Measurements from ENCODE around the gene ZNF628. TPM values are rescaled to one million over a fixed set of nuclear protein-coding genes. Genes with fewer than 3 reads are reported as not detected.

The ZNF628 gene
- total and polyA plus RNA-seq, 3 experiments from 2014 or later: 0.36 to 8.7 (median 8.3) TPM

DNA sequence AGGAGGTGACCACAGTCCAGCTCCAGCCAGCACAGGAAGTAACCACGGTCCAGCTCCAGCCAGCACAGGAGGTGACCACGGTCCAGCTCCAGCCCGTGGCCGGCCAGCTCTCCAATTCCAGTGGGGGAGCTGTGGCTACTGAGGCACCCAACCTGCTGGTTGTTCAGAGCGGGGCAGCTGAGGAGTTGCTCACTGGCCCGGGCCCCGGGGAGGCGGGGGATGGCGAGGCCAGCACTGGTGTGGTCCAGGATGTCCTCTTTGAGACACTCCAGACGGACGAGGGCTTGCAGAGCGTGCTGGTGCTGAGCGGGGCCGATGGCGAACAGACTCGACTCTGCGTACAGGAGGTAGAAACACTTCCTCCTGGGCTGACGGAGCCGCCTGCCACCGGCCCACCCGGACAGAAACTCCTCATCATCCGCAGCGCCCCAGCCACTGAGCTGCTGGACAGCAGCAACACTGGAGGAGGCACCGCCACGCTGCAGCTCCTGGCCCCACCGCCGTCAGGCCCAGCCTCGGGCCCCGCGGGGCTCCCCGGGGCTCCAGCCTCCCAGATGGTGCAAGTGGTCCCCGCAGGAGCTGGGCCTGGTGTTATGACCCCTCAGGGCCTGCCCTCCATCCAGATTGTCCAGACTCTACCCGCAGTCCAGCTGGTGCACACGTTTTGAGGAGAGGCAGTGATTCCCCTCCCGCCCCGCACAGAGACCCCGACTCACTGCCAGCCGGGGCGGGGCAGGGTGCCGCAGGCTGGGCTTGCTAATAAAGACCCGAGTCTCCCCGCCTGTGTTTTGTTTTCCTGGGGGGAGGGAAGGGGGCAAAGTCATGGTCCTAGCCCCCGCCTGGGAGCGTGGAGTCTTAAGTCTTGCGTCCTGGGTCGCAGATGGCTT, 7.5 kb downstream of the ZNF628 start:
- CTCF ChIA-PET: interaction anchor here (0.8 to 6.4 kb wide), 4 partner anchors 8 to 343 kb away, joined by 3 to 34 read pairs (median 7); partner anchors contain the start of gene ZNF628
- Histone ChIP-seq H3K36me3 (ENCODE audit: insufficient read depth, low read length) (no peaks in the 10 kb centered on the region), H3K27ac (ENCODE audit: low read depth, low read length) (no peak overlapping the region), H3K4me3 (ENCODE audit: low read length) (peak overlapping the region; percentile 64), H3K9me3 (ENCODE audit: low read length) (no peaks in the 10 kb centered on the region), H3K4me1 (ENCODE audit: insufficient read depth, low read length) (peaks cover 10% of the 10 kb centered on the region), H3K27me3 (ENCODE audit: insufficient read depth, low read length, poor library complexity, severe bottlenecking) (no peaks in the 10 kb centered on the region)
- peaks cover 0 to 16% (median 0%) of the 10 kb centered on the region in 3 donors for H3K36me3 Mint-ChIP-seq
- no peak for DNase-seq
- H3K4me1 Mint-ChIP-seq: peaks cover 12 to 40% (median 12%) of the 10 kb centered on the region in 3 donors
- peak overlapping the region in 3 of 8 donors; percentile 14 to 63 (median 37) for H3K27ac Mint-ChIP-seq
- H3K4me3 Mint-ChIP-seq: peak overlapping the region; percentile 3 to 88 (median 58)
- POLR2A ChIA-PET: interaction anchor here (0.5 to 1.9 kb wide), 3 partner anchors 8 to 150 kb away, joined by 3 to 14 read pairs (median 6); partner anchors contain the start of genes UBE2S and ZNF628
- no peaks in the 10 kb centered on the region for H3K9me3 Mint-ChIP-seq
- no peaks in the 10 kb centered on the region for H3K27me3 Mint-ChIP-seq

DNA sequence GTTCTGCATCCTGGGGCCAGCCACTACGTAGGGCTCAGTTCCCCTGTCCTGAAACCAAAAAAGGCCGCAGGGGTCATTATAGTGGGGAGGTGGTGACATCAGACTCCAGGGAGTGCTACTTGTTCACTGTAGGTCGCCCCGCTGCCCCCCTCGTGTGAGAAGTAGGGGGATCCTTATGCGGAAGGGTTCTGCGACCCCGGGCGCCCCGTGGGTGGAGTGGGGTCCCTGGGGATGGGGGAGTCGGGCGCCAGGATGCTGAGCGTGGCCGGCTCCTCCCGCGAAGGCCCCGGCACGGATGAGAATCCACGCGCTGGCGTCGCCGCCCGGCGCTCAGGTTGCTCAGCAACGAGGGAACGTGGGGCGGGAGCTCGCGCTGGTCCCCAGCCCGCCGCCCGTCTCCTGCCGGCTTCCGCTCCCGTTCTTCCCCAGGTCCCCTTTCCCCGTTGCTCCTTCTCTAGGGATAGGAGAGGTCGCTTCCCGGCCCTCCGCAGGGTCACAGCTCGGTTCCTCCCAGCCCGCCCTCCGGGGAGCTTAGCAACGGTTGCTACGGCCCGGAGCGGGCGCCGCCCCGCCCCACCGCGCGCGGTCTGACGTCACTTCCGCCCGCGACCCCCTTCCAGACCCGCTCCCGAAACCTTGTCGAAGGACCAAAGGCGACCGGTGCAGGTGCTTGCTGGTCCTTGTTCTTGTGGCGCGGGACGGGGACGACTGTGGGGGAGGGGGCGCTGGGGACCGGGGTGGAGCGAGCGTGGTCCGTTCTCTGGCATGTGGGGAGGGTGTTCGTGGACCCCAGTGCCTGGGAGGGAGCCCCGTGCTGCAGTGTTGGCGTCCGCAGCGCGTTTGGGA, 8.4 kb downstream of the ZNF628 start, which contains the start of gene NAT14:
Gene NAT14, plus strand, starts transcription at position 596 of the 846 bp plus-strand sequence. CDS start 521 bp downstream, outside the sequence.
- peak; percentile 49 to 82 (median 70) for DNase-seq
- no peaks in the 10 kb centered on the region for H3K27me3 Mint-ChIP-seq
- Histone ChIP-seq H3K27ac (ENCODE audit: low read depth, low read length) (peak within 1 kb of the TSS; percentile 61), H3K4me3 (ENCODE audit: low read length) (peak within 1 kb of the TSS; percentile 64), H3K9me3 (ENCODE audit: low read length) (no peaks in the 10 kb centered on the region), H3K27me3 (ENCODE audit: insufficient read depth, low read length, poor library complexity, severe bottlenecking) (no peaks in the 10 kb centered on the region), H3K36me3 (ENCODE audit: insufficient read depth, low read length) (no peaks in the 10 kb centered on the region), H3K4me1 (ENCODE audit: insufficient read depth, low read length) (peaks cover 10% of the 10 kb centered on the region)
- no peaks in the 10 kb centered on the region for H3K9me3 Mint-ChIP-seq
- ChIA-PET CTCF (interaction anchor here (0.8 to 6.4 kb wide), 4 partner anchors 9 to 343 kb away, joined by 3 to 34 read pairs (median 7); partner anchors contain the start of gene ZNF628), POLR2A (interaction anchor here (0.6 to 1.9 kb wide), 5 partner anchors 8 to 226 kb away, joined by 3 to 14 read pairs (median 6); partner anchors contain the start of genes ISOC2, PPP6R1, UBE2S and ZNF628)
- H3K36me3 Mint-ChIP-seq: peaks cover 0 to 13% (median 0%) of the 10 kb centered on the region in 3 donors
- peak within 1 kb of the TSS; percentile 73 to 88 (median 77) for H3K4me3 Mint-ChIP-seq
- peaks cover 6 to 31% (median 11%) of the 10 kb centered on the region in 3 donors for H3K4me1 Mint-ChIP-seq
- H3K27ac Mint-ChIP-seq: peak within 1 kb of the TSS; percentile 77 to 98 (median 90)

DNA sequence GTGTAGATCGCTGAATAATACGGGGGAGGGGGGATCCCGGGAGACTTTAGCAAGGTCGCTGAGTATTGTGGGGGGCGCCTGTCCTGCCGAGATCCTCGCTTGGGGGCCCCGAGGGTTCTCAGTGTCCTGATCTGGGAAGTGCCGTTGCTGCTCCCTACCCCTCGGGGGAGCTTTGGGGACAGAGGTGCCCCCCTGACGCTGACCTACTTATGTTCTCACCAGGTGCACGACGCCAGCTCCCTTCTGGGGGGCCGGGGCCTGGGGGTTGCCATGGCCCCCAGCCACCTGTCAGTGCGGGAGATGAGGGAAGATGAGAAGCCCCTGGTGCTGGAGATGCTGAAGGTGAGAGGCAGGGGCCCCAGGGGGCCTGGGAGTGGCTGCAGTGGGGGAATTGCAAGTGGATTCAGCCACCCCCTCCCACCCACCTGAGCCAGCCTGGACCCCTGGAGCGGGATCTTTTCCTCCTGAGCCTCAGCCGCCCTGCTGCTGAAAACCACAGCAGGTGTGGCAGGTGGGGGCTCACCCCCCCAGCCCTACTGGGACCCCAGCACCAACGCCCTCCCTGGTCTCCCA, 9.1 kb downstream of the ZNF628 start:
- H3K27me3 Mint-ChIP-seq: no peaks in the 10 kb centered on the region
- peak overlapping the region; percentile 64 for H3K4me3 ChIP-seq (ENCODE audit: low read length)
- H3K36me3 ChIP-seq (ENCODE audit: insufficient read depth, low read length): no peaks in the 10 kb centered on the region
- H3K4me1 ChIP-seq (ENCODE audit: insufficient read depth, low read length): peaks cover 10% of the 10 kb centered on the region
- H3K27me3 ChIP-seq (ENCODE audit: insufficient read depth, low read length, poor library complexity, severe bottlenecking): no peaks in the 10 kb centered on the region
- H3K9me3 Mint-ChIP-seq: no peaks in the 10 kb centered on the region
- DNase-seq: peak in 1 of 5 donors; percentile 39
- peak overlapping the region; percentile 61 for H3K27ac ChIP-seq (ENCODE audit: low read depth, low read length)
- ChIA-PET CTCF (interaction anchor here (0.8 to 6.4 kb wide), 3 partner anchors 10 to 147 kb away, joined by 4 to 34 read pairs (median 10); partner anchors contain the start of gene ZNF628), POLR2A (interaction anchor here (0.6 to 1.9 kb wide), 5 partner anchors 9 to 226 kb away, joined by 3 to 14 read pairs (median 6); partner anchors contain the start of genes ISOC2, PPP6R1, UBE2S and ZNF628)
- no peaks in the 10 kb centered on the region for H3K9me3 ChIP-seq (ENCODE audit: low read length)
- H3K27ac Mint-ChIP-seq: peak overlapping the region; percentile 77 to 98 (median 90)
- peak overlapping the region; percentile 73 to 88 (median 77) for H3K4me3 Mint-ChIP-seq
- peaks cover 5 to 27% (median 11%) of the 10 kb centered on the region in 3 donors for H3K4me1 Mint-ChIP-seq
- H3K36me3 Mint-ChIP-seq: peaks cover 0 to 10% (median 0%) of the 10 kb centered on the region in 3 donors

DNA sequence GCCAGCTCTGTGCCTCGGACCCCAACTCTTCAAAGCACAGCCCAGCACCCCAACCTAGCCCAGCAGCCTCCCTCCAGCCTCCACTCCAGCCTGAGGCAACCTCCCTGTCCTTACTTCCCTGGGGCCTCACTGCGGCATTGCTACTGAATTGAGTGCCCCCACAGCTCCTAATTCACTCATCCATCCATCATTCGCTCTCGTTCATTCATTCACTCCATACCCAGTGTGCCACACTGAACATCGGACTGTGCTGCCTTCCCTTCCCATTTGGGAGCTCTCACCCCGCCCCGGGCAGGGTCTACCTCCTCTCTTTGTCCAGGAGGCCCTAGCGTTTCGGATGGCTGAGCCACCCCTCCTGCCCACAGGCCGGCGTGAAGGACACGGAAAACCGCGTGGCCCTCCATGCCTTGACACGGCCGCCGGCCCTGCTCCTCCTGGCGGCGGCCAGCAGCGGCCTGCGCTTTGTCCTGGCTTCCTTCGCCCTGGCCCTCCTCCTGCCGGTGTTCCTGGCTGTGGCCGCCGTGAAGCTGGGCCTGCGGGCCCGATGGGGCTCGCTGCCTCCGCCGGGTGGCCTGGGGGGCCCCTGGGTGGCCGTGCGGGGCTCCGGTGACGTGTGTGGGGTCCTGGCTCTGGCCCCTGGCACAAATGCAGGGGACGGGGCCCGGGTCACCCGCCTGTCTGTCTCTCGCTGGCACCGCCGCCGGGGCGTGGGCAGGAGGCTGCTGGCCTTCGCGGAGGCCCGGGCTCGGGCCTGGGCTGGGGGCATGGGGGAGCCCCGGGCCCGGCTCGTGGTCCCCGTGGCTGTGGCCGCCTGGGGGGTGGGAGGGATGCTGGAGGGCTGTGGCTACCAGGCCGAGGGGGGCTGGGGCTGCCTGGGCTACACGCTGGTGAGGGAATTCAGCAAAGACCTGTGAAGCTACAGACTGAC, 9.9 kb downstream of the ZNF628 start:
- H3K27ac Mint-ChIP-seq: peak overlapping the region in 6 of 8 donors; percentile 77 to 96 (median 90)
- peak overlapping the region; percentile 72 to 87 (median 75) for H3K4me3 Mint-ChIP-seq
- Histone ChIP-seq H3K4me1 (ENCODE audit: insufficient read depth, low read length) (peaks cover 10% of the 10 kb centered on the region), H3K9me3 (ENCODE audit: low read length) (no peaks in the 10 kb centered on the region), H3K27ac (ENCODE audit: low read depth, low read length) (peak overlapping the region; percentile 57), H3K36me3 (ENCODE audit: insufficient read depth, low read length) (no peaks in the 10 kb centered on the region), H3K27me3 (ENCODE audit: insufficient read depth, low read length, poor library complexity, severe bottlenecking) (no peaks in the 10 kb centered on the region), H3K4me3 (ENCODE audit: low read length) (no peak overlapping the region)
- POLR2A ChIA-PET: interaction anchor here (0.7 to 1.9 kb wide), 2 partner anchors 10 kb away, joined by 3 to 14 read pairs; partner anchors contain the start of gene ZNF628
- CTCF ChIA-PET: interaction anchor here (2.4 to 6.4 kb wide), 2 partner anchors 11 to 18 kb away, joined by 10 to 34 read pairs; partner anchors contain the start of gene ZNF628
- H3K27me3 Mint-ChIP-seq: no peaks in the 10 kb centered on the region
- no peak for DNase-seq
- H3K36me3 Mint-ChIP-seq: peaks cover 0 to 8% (median 0%) of the 10 kb centered on the region in 3 donors
- H3K9me3 Mint-ChIP-seq: no peaks in the 10 kb centered on the region
- H3K4me1 Mint-ChIP-seq: peaks cover 5 to 26% (median 9%) of the 10 kb centered on the region in 3 donors

DNA sequence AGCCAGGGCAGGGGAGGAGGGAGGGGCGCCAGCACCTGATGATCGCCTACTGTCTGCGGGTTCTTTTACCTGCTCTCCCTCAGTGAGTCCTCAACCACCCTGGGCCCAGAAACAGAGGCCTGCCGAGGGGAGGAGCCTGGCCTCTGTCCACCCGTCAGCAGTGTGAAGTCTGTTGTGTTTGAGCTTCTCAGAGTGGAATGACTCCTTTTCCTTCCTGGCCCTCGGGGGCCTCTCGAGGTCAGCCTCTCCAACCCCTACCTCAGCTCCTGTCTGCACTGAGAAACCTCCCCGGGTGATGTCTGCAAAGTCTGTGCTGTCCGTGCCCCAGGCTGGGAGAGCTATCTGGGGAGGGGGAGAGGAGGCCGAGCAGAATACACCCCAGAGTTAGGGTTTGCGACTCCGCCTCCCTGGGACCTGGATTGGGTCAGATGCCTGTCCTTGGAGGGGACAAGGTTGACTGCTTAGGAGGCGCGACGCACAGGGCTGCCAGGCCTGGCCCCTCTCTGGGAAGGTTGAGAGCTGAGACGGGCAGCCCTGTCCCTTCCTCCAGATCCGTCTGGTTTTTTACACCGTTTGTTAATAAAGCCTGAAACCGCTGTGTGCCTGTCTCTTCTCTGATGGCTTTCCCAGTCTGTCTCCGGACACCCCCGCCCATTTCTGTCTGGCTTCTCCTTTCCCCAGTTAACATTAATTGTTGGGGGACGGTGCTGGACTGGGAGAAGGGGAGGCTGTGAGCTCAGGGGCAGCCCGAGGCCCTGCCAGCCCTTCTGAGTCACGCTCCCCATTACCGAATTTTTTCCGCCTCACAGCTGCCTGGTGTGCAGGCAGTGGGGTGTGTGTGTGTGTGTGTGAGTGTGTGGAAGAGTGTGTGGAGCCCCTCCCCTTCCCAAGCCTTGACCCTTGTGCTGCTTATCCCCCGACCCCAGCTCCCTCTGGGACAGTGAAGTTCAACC, 10.8 kb downstream of the ZNF628 start:
- H3K27me3 Mint-ChIP-seq: peaks cover 2 to 8% of the 10 kb centered on the region in 2 donors
- ChIA-PET CTCF (interaction anchor here (1.0 to 6.4 kb wide), 2 partner anchors 17 to 19 kb away, joined by 8 to 34 read pairs; no protein-coding TSS in a partner anchor), POLR2A (interaction anchor here (0.7 kb wide), 1 partner anchor 11 kb away, joined by 3 read pairs; no protein-coding TSS in a partner anchor)
- no peak for DNase-seq
- H3K9me3 ChIP-seq (ENCODE audit: low read length): no peaks in the 10 kb centered on the region
- H3K27ac Mint-ChIP-seq: peak overlapping the region; percentile 3 to 86 (median 58)
- peaks cover 0 to 5% (median 0%) of the 10 kb centered on the region in 3 donors for H3K36me3 Mint-ChIP-seq
- H3K4me1 Mint-ChIP-seq: peaks cover 5 to 26% (median 9%) of the 10 kb centered on the region in 3 donors
- no peaks in the 10 kb centered on the region for H3K9me3 Mint-ChIP-seq
- H3K27ac ChIP-seq (ENCODE audit: low read depth, low read length): peak overlapping the region; percentile 57
- no peaks in the 10 kb centered on the region for H3K36me3 ChIP-seq (ENCODE audit: insufficient read depth, low read length)
- H3K27me3 ChIP-seq (ENCODE audit: insufficient read depth, low read length, poor library complexity, severe bottlenecking): no peaks in the 10 kb centered on the region
- H3K4me3 Mint-ChIP-seq: peak overlapping the region in 5 of 7 donors; percentile 19 to 83 (median 48)
- peaks cover 10% of the 10 kb centered on the region for H3K4me1 ChIP-seq (ENCODE audit: insufficient read depth, low read length)
- H3K4me3 ChIP-seq (ENCODE audit: low read length): no peak overlapping the region

Measured in CD8-positive, alpha-beta memory T cell (primary cell).